GOT3 (cell line): Measurements from ENCODE around the gene SBNO2.
"Not testable (repeated sequence)": the region's sequence is repeated elsewhere in the genome, so short reads cannot be mapped to it uniquely, and the experiment has no call there.

Experiments used
- DNase-seq: peaks from one replicate; lab custom pipeline; 2025; ENCODE audit warnings: mixed read lengths; lab: John Stamatoyannopoulos, UW

The SBNO2 gene

DNA sequence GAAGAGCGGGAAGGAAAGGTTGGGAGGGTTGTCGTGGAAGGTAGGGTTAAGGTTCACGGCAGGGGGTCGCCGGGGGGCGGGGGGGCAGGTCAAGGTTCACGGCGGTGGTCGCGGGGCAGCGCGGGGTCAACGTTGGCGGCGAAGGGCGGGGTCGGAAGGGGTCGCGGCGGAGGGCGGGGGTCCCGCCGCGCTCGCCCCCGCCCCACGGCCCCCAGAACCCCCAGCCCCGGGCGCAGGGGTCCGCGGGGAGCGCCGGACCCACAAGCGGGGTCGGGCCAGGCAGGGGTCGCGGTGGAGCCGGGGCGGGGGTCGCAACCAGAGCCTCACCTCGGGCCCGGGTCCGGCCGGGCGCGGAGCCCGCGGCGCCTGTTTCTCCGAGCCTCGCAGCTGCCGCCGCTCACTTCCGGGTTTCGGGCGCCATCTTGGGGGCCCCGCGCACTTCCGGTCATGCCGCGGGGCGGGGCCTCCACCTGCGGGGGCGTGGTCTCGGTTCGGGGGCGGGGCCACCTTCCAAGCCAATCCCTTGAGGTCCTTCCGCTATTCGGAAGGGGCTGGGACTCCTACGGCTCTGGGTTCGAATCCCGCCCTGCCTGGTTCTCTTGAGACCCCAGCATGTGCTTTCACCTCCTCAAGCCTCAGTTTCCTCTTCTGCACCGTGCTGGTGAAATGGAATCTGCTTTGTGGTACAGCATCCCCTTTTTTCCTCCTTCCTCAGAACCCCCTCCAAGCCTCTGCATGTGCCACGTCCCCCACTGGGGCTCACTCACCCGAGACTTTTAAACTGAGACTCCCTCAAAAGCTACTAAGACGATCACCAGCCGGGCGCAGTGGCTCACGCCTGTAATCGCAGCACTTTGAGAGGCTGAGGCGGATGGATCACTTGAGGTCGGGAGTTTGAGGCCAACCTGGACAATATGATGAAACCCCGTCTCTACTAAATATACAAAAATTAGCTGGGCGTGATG, at the start of gene SBNO2:
Gene SBNO2, minus strand, starts transcription at position 424 of the 965 bp plus-strand sequence. CDS start 19,992 bp downstream, outside the sequence.
- DNase-seq, result peak; percentile 36

GRCh38 chr19:1223018-1223855, 49.2 kb upstream of the SBNO2 start:
- no peak for DNase-seq

DNA sequence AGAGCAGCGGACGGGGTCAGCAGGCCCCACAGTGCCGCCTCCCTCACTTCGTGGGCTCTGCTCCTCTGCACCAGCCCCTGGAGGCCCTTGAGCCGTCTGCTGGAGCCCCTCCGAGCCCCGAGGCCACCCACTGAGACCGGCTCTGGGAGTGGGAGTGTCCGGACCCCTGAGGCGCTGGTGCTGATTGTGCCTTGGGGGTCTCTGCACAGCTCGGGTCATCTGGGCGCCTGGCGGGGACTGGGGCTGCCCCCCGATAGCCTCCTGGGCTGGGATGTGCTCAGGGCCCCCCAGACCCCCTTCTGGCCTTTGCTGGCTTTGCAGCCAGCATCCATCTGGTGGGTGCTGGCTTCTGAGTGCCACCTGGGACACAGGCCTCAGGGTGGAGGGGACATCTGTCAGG, 48.3 kb upstream of the SBNO2 start:
- no peak for DNase-seq

- DNase-seq, result no peak
Observed at GRCh38 chr19:1221904-1222255, 47.8 kb upstream of the SBNO2 start.

DNA sequence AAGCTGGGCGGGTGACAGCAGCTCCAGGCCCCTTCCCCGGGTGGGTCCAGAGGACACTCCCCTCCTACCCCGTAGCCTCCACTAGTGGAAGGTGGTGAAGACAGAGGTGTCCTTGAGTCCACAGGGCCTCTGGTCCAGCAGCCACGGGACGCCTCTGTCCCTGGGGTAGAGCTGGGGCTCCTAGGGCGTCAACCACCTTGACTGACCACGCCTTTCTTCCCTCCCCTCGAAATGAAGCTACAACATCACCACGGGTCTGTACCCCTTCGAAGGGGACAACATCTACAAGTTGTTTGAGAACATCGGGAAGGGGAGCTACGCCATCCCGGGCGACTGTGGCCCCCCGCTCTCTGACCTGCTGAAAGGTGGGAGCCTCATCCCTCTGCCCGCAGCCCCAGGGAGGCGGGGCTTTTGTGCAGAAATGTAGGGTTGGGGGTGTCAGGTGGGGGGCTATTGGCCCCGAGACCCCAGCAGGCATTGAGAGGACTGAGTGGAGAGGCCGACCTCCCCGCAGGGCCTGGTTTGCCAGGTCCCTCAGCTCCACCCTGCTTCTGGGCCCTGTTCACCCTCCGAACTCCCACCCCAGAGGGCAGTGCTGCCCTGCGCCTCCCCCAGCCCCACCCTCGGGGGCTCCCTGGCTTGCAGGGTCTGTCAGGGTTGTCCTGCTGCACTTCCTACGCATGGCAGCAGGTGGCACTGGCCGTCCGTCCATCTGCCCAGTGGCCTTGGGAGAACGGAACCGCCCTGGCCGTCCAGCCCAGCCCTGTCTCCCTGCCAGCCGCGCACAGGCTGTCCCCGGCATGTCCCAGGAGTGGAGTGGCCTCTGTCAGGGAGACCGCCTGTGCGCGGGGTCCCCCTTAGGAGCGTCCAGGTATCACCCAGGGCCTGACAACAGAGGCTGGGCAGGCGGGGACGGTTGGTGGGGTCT, 47.2 kb upstream of the SBNO2 start:
- no peak for DNase-seq

- no peak for DNase-seq
Observed at GRCh38 chr19:1220477-1220930, 46.4 kb upstream of the SBNO2 start.

DNA sequence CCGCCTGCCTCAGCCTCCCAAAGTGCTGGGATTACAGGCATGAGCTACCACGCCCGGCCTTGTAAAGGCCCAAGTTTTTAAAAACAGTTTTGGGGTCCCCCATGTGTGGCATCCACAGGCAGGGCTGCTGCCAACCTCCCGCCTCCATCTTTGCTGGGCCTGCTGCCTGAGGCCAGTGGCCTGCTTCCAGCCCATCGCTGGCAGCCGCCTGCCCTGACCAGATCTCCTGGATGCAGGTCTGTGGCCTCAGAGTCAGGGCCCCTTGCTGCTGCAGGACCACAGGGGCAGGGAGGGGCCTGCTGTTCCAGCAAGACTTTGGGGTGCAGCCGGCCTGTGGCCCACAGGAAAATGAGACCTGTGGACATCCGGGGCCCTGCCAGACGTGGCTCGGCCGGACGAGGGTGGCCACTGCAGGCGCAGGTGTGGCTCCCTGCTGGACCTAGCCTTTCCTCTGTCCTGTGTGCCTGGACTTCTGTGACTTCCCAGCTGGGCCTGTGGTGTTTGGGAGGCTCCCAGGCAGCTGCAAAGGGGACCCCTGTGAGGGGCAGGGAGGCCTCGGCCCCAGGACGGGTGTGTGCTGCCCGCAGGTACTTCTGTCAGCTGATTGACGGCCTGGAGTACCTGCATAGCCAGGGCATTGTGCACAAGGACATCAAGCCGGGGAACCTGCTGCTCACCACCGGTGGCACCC, 45.9 kb upstream of the SBNO2 start:
- DNase-seq, result no peak

GRCh38 chr19:1218751-1219567, 44.9 kb upstream of the SBNO2 start:
- no peak for DNase-seq

GRCh38 chr19:1217366-1217765, 43.3 kb upstream of the SBNO2 start:
- DNase-seq, result no peak

GRCh38 chr19:1216756-1217155, 42.7 kb upstream of the SBNO2 start:
- no peak for DNase-seq

GRCh38 chr19:1214862-1215731, 41.0 kb upstream of the SBNO2 start:
- DNase-seq, result no peak

DNA sequence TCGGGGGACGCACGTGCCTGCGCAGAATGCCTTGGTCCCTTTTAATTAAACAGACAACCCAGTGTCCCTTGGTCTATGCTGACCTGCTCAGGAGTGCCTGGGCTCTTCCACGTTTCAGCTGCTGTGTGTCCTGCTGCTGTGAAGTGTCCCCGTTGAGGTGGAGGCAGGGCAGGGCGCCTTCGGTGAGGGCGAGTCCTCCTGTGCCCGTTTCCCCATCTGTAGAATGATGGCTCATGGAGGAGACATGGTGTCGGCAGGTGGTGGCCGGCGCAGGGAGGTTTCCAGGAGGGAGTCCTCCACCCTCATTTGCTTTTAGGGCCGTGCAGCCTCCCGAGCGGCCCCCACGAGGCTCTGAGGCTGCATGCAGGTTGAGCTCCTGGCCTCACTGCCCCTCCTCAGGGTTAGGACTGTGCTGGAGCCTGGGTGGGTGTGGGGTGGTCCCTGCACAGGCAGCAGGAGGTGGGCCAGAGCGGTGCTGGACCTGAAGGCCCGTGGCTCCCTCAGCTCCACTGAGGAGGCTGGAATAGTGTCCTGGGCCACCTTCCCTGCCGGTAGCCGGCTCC, 40.3 kb upstream of the SBNO2 start:
- DNase-seq, result no peak

DNA sequence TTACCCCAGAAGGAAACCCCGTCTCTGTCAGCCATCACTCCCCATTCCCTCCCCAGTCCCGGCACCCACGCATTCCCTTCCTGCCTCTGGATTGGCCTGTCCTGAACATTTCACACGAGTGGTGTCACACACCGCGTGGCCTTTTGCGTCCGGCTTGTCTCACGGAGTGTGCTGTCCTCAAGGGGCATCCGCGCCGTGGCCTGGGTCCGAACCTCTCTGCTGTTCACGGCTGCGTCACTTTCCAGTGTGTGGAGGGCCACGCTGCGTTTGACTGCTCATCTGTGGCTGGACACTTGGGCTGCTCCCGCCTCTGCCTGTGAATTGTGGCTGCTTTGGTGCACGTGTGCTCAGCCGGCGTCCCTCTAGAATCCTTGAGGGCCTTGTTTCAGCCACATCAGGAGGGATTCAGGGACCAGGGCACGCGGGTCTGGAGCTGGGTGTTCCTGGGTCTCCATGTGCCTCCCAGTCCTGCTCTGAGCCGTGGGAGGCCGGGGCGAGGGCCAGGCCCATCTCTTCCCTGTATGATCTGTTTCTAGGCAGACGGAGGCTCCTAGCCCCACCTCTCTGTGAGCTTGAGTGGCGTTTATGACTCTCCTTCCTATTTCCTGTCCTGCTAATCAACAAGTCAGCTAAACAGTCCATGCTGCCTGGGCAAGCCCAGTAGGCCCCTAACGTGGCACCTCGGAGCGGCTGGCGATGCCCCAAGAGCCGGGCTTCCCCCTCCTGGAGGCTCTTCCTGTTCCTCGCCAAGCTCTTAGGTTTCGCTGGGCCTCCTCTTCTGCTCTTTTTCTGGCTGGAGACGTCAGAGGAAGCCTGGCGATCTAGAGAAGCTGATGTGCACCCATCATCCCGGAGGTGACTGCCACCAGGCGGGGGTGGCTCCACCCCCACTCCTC, 39.6 kb upstream of the SBNO2 start:
- DNase-seq, result no peak

DNA sequence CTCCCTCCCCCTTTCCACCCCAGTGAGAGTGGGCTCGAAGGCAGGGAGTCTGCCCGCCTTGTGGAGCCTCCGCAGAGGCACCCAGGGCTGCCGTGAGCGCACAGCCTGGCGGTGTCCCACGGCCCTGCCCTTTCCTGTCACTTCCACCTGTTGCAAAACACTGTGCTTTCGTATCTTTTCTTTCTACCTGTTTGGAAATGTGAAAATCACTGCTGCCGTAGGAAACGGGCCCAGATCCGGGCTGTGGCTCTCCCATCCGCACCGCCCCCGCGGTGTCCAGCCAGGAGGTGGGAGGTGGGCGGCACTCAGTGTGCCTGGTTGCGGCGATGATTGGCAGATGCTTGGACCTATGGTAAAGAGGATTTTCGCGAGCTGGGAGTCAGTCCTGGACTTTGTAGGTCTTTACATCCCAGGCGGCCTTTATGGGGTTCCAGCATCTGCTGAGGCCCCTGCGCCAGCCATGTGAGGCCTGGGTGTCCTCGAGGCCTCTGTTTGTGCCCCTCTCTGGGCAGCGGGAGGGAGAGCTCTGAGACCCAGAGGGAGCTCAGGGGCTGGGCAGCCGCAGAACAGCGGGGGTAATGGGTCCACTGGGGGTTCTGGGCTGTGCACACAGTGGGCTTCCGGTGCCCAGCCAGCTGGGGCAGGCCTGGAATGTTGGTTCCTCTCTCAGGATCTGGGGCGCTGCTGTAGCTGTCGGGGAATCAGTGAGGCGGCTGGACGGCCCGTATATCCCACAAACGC, 37.6 kb upstream of the SBNO2 start:
- DNase-seq, result no peak

DNA sequence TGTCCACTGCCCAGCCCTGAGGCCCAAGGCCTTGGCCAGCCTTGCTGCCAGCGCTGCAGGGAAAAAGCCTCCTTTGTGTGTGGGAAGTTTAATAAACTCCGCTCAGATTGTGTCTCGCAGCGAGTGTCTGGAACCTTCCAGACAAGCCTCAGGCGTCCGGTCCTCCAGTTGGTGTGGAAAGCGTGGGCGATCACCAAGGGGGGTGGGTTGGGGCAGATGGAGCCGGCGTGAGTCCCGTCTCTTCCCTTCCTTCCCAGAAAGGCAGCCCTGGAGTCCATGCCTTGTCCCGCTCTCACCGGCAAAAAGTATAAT, 36.1 kb upstream of the SBNO2 start:
- DNase-seq, result no peak

DNA sequence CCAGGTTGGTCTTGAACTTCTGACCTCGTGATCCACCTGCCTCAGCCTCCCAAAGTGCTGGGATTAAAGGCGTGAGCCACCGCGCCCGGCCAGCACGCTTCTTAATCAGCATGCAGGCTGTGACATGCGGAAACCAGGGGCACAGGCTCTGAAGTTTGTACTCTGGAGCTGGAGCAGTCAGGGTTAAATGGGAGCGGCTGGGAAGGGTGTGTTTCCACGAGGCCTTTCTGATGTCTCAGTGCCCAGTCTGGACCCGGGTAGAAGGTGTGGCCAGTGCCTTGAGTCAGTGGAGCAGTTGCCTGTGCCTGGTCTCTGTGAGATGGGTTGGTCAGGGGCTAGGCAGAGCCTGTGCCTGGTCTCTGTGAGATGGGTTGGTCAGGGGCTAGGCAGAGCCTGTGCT, 34.8 kb upstream of the SBNO2 start:
- DNase-seq, result not testable (repeated sequence)

DNA sequence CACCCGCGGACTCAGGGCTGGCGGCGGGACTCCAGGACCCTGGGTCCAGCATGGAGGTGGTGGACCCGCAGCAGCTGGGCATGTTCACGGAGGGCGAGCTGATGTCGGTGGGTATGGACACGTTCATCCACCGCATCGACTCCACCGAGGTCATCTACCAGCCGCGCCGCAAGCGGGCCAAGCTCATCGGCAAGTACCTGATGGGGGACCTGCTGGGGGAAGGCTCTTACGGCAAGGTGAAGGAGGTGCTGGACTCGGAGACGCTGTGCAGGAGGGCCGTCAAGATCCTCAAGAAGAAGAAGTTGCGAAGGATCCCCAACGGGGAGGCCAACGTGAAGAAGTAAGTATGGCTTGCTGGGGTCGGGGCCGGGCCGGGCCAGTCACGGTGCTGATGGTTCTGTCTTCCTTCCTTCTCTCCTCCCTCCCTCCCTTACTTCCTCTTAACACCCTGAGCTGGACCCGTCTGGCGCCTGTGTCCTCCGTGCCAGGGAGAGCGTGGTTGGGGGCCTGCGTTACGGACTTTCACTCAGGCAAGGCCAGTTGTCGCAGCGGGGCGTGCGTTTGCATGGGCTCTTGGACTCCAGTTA, 32.9 kb upstream of the SBNO2 start:
- DNase-seq, result no peak
